ENCODE measurements around the gene GLRA3.
"Not testable (repeated sequence)": the region's sequence is repeated elsewhere in the genome, so short reads cannot be mapped to it uniquely, and the experiment has no call there.

The GLRA3 gene

DNA sequence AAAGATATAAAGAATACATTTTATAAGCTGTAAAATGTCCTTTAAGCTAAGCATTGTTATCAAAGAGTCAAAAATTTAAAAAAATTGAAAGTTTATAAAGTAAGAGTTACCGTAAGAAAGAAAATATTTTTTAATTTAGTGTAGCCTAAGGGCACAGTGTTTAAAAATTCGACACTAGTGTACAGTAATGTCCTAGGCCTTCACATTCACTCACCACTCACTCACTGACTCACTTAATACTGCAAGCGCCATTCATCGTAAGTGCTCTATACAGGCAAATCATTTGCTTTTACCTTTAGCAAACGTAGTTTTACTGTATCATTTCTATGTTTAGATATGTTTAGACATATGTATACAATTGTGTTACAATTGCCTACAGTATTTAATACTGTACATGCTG is 20.2 kb downstream of the GLRA3 start:
- FAIRE-seq, result no peak

DNA sequence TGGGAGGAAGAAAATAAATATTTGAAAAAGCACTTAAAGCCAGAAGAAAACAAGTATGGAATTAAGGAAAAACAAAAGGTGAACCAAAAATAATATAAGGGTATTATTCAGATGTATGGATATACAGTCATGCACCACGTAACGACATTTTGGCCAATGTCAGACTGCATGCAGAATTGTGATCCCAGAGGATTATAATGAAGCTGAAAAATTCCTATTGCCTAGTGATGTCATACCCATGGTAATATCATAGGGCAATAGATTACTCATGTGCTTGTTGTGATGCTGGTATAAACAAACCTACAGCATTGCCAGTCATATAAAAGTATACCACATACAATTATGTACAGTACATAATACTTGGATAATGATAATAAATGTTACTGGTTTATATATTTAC is 20.9 kb downstream of the GLRA3 start:
- no peak for FAIRE-seq

DNA sequence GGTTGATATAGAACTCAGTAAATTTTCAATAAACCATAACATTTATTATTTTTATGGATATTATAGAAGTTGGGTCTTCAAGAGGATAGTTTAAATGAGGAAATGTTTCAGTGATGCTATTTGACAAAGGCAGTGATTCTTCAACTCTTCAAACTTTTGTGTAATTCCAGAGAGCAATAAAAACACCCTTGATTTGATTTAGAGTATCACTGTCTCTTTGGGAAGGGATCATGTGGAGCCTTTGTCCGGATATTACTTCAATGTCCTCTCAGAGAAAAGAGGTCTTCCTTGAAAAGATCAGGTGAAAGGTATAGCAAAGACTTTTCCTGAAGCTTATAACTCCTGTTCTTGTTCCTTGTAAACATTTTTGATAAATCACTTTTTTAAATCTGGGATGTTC is 23.3 kb downstream of the GLRA3 start:
- no peak for FAIRE-seq

DNA sequence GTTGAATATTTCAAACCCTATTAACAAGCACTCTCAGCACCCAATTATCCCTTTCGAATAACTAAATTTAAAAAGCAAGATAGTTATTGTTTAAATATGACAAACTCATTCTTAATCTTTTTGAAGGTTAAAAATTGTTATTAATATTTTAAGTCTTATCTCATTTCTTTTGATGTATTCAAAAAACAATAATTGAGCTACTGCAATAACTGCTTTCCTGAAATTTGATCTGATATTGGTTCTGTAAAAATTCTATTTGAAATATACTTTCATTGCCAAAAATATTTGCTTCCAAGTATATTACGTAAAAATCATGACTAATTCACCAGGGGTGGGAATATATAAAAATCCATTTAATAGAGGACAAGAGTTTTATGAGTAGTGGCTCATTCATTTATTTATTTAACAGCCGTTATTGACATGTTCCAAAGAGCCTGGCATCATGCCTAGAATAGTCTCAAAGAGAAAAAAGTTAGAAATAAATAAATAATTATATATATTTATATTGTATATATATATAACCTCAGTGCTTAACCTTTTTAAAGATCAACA is 34.4 kb downstream of the GLRA3 start:
- FAIRE-seq, result no peak

DNA sequence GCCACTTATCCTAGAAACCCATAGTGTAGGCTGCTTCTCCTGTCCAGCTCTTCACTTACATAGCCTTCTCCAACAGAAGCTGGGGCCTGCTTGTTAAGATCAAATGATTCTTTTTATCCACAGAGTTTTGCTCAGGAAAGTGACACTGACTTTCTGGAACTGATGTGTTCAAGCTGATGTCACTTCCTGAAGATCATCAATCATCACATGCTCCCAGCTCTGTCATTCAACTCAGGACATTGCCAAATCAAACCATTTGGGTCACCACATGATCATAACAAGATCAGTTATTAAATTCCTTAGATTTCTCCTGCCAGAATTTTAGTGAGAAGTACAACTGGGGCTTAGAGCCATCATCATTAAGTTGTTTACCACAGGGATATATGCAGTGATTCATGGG is 39.4 kb downstream of the GLRA3 start:
- FAIRE-seq, result no peak

DNA sequence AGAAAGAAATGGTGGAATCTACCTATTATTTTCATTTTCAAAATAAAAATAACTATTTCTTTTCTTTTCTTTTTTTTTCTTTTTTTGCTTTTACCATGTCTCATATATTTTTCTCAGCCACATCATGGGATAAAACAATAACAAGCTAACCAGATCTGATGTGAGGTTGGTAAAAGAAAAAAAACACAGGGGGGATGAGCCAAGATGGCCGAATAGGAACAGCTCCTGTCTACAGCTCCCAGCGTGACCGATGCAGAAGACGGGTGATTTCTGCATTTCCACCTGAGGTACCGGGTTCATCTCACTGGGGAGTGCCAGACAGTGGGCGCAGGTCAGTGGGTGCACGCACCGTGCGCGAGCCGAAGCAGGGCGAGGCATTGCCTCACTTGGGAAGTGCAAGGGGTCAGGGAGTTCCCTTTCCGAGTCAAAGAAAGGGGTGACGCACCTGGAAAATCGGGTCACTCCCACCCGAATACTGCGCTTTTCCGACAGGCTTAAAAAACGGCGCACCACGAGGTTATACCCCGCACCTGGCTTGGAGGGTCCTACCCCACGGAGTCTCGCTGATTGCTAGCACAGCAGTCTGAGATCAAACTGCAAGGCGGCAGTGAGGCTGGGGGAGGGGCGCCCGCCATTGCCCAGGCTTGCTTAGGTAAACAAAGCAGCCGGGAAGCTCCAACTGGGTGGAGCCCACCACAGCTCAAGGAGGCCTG is 50.6 kb downstream of the GLRA3 start:
- FAIRE-seq, result not testable (repeated sequence)

DNA sequence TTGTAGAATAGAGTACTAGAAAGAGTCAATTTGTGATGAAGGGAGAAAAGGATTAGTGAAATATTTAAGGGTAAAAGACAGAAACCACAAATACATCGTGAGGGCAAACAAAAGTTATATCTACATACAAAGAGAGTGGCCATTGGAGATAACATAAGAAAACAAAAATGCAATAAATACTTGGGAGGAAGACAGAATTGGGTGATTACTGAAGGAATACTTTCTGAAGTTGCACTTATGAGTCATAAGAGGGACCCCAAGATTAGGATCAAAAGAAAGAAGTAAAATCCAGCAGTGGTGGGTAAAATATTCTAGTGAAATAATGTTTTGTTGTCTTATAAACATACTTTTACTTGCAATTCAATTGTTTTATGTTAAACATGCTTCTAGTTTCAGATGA is 53.7 kb downstream of the GLRA3 start:
- FAIRE-seq, result no peak

DNA sequence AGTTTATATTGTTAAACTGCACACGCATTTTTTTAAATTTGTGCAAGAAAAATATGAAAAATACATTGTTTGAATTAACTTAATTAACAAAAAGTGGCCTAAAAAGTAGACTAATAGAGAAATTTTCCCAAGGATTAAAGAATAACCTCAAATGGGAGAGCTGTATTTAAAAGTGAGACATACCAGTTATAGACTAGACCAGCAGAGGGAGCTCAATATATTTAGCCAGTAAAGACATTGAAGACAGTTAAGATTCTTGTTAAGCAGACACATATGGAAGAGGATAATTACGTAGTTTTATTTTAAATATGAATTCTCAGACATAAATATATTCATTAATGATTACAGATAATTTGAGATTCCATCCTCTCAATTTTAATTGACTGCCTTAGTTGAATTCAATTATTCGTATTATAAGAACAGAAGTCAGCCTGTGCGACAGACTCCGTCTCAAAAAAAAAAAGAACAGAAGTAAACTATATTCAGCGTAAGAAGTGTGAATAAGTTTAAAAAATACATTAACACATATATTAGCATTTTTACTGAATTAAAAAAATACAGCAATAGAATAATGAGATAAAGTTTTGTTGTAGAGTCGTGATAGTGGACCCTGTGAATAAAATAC is 64.8 kb downstream of the GLRA3 start:
- FAIRE-seq, result peak; percentile 85

DNA sequence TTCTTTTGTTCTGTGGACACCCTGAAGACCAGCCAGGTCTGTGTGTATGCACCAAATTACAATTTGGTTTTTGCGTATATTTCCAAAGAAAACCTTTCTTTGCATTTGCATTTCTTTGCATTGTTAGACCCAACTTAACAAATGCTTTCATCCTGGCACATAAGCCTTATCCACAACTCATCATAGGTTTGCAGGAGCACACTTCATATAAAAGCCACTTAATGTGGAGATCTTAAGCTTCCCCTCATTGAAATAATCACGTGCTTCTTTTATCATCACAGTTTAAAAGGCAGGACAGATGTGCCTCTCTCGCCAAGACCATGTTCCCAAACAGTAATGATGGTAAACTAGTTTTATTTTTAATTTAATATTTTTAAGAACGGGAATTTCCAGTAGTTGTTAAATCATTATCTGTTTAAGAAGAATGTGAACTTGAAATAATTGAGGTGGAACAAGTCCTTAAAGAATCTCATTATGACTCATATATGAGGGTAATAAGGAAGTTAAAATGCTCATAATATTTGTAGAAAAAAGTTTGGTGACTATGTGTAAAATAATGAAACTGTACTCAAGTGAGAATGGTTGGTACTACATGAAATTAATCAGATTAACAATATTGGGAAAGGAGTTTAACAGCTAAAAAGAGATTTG is 65.5 kb downstream of the GLRA3 start:
- FAIRE-seq, result no peak

DNA sequence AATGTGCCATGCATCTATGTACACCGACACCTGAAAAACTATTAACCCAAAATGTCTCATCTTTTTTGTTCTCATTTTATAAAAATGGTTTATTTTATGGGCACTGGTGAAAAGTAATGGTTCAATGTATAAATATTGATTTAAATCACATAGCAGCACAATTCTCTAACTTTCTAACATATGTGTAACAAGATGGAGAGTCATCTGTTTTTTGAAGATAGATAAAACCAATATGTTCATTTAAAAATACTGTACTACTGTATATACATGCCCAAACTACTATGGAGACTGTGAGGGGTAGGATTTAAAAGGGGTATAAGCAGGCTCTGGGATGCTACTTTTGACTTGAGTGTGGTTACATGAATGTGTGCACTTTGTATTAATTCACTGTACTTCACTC is 67.6 kb downstream of the GLRA3 start:
- no peak for FAIRE-seq

DNA sequence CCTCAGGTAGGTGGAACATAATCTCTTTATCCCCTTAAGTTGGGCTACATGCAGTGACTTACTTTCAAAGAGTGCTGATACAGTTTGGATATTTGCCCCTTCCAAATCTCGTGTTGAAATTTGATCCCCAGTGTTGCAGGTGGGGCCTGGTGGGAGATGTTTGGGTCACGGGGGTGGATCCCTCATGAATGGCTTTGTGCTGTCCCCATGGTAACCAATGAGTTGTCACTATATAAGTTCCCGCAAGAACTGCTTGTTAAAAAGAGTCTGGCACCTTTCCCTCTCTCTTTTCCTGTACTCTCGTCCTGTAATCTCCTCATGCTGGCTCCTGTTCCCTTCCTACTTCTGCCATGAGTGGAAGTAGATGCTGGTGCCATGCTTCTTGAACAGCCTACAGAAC is 71.3 kb downstream of the GLRA3 start:
- FAIRE-seq, result no peak

DNA sequence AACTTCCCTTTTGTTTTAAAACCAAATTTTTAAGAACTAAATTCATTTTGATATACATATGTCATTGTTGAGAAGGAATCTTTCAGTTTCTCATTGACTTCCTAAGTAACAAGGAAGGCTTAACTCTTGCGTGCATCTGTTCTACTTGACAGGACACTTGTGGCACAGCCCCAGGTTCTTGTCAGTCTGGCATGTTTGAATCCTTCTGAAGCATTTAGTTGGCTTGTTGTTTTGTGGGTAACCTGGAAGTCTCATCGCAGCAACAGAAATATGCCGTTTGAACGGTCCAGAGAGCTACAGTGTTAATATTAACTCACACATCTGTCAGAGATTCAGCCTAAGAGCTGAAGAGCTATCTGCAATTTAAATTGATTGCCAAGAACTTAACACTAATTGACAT is 76.0 kb downstream of the GLRA3 start:
- FAIRE-seq, result no peak

DNA sequence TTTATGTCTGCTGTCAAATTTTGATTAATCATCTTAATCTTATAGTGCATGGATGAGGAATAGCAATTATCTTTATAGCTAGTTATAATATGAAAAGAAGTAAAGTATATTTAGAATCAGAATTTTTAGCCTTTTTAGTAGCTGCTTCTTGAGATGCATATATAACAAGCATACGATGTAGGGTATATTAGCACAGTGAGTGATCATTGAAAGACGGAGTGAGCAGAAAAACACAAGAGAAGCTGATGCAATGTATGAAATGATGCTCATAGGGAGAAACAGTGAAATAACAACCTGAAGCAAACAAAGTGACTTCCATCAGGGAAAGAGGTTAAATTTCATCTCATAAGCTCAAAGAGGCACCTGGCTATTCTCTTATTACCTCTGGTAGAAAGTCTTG is 77.0 kb downstream of the GLRA3 start:
- FAIRE-seq, result no peak

DNA sequence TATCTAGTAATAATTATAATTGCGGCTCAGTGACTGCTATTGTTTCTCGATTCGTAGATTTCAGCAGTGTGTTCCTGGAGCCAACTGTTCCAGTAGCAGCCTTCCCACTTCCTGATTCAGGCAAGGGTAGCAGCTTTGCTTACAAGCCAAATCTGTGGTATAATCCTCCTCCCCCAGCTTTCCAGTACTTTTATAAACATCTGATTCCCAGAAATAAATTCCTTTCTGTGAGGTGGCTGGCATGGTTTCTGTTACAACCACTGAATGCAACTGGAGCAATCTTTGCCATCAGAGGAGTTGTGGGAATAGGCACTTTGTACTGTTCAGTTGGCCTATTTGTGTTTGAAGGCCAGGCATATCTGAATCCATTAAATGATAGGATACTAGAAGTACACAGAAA is 80.0 kb downstream of the GLRA3 start:
- FAIRE-seq, result no peak

DNA sequence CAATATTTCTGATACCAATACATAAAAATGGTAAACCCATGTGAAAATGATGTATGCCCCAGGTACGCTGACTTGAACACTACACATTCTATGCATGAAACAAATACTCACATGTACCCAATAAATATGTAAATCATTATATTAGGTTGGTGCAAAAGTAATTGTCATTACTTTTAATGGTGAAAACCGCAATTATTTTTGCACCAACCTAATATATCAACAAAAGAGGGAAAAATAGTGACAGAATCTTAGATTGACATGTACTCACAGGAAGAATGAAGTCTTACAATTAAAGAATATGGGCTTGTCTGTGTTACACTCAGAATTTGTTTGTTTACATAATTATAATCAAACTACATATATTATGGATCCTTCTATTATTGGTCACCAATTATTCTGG is 82.3 kb downstream of the GLRA3 start:
- no peak for FAIRE-seq

DNA sequence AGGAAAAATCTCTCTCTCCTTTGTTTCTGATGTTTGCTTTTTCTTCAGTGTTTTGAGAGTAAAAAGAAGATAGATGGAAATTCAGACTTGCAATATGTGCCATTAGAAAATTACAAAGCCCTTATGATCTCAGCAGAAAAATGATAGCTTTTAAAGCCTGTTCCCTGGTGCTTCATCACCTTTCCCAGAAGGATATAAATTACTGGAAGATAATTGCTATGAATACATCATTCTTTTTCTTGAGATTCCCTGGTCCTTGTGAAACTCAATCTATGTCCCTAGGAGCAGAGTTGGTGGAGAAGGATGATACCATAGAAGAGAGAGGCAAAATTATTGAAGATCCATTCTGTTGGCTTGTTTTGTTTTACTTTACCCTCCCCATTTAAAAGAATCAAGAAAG is 86.5 kb downstream of the GLRA3 start:
- FAIRE-seq, result no peak

DNA sequence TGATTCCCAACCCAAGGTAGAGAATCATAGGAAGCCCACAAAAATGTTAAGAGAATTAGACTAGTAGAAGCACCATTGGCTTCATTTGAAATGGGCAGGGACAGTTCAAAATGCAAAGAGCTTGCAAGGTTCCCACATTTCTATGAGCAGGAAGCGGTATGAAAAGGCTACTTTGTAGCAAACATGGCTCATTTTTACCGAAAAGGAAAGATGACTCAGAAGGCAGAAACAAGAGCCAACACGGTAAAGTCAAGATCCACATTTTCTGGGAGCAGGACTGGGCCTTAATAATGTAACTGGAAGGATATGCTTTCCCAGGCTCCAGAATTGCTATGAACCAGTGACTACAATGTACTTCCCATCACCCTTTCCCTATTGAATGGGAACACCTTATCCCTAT is 89.5 kb downstream of the GLRA3 start:
- FAIRE-seq, result no peak

DNA sequence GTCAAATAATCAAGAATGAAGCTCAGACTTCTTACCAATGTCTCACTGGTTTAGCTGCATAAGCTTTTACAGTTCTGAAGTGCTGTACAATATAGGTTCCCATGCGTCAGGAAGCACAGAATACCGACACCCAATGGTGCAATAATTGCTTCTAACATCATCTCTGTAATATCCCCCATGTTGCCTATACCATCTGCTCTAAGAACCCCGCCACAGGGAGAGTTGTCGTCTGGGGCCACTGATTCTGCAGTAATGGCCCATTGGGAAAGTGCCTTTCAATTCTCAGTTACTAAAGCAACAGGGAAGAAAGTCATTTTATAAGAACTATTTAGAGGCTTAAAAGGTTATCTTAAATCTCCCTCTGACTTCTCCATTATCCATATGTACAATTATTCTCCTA is 94.9 kb downstream of the GLRA3 start:
- FAIRE-seq, result no peak

DNA sequence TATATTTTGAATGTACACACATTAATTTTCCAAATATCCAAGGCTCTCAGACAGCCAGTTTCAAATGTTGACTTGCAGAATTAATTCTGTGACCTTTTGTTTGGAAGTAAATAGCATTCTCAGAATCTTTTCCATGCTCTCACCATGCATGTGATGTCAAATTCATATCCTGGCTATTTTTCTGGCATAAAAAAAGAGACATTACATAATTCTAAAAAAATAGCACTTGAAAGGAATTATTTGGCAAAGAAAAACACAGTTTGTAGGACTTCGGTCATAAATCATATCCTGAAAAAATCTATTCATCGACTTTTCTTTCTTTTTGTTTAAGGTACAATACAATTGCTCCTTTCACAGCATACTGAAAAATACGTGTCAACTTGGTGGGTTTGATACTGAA is 111.2 kb downstream of the GLRA3 start:
- no peak for FAIRE-seq

DNA sequence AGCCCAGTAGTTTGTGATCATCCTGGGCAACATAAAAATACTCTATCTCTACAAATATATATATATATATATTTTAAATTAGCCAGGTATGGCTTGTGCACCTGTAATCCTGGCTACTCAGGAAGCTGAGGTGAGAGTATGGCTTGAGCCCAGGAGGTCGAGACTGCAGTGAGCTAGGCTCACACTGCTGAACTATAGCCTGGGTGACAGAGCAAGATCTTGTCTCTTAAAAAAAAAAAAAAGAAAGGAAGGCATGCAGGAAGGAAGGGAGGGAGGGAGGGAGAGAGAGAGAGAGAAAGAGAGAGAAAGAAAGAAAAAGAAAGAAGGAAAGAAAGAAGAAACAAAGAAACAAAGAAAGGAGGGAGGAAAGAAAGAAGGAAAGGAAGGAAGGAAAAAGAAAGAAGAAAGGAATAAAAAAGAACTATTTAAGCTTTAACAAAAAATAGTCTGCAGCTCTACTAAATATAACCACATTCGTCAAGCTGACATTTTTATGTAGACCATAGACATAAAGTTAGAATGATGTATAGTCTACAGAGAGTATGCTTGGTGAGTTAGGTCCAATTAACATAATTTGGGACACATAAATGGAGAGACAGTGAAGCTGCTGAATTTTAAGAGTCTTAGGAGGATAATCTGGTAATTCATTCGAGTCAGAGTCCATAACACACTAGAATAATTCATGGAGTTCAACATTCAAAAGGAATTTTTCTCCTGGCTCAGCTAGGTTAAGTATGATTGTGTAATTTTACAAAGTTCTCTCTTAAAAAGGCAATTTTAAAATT is 111.9 kb downstream of the GLRA3 start:
- no peak for FAIRE-seq

DNA sequence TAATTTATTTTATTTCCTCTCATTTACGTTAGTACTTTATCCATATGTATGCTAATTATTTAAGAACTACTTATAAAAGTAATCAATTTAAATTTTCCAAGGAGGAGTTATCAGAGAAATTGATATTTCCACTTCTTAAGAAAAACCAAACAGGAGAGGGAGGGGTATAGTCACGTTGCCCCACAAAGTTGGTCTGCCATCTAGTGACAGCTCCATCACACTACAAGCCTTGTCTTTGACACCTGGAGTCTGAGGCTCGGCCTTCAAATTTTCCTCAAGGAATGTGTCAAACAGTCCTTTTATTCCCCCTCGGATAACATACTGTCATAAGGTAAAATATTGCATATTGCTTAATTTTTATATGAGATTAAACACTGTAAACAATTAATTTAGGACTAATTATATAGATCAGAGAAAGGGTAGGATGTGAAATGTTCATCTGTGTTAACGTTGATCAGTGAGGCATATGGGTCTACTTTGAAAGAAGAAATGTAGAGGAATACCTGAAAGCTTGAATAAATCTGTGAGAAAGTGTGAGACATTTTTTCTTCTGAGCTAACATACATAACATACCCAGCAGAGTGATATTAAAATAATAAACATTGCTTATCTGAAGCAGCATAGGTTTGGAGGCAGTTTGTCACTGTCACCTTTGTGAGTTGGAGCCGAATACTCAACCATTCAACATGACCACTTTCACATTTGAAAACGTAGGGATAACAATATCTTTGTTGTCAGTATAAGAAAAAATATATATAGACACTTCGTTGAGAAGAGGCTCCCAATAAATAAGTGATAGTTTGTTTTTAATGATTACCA is 114.4 kb downstream of the GLRA3 start:
- FAIRE-seq, result no peak

DNA sequence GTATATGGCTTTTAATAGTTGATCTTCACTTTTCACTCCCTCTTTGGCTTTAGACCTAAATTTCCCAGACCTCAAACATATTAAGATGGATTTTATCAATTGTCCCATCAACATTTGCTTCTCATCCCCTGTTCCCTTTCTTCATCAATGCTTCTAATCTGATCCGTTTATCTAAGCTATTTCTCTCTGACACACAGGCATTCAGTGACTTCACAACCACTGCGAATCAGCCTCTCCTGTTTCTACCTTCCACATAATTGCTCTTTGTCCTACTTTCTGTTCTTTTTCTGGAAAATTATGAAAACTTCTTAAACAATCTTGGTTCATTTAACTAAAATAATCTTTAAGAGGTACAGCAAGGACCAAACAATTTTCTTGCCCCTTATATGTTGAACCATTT is 115.2 kb downstream of the GLRA3 start:
- FAIRE-seq, result no peak

All from endometrium (tissue), 2 donors.